CD14-positive monocyte (primary cell): Measurements from ENCODE around the gene SFXN4. TPM values are rescaled to one million over a fixed set of nuclear protein-coding genes. Genes with fewer than 3 reads are reported as not detected.

ENCODE experiments used
- DNase-seq, 3 donors: peaks; one replicate each; pipeline ENCODE4 v3.0.0-alpha.2; 2011 to 2022
- H2AFZ ChIP-seq: 2 replicates; pipeline ENCODE4 v1.6.0; 2012; ENCODE audit warnings: mild to moderate bottlenecking, low read depth, low read length, inconsistent platforms; ENCODE audit not compliant: insufficient read depth, poor library complexity, severe bottlenecking
- H3K27ac ChIP-seq, 2 donors: 1 replicate in 1 of 2; 2 replicates in 1 of 2; pipeline ENCODE4 v1.5.1; 2012 to 2013; ENCODE audit warnings: low read length in 2 of 2, control low read depth in 1 of 2, inconsistent platforms in 1 of 2, low read depth in 1 of 2, mild to moderate bottlenecking in 1 of 2
- H3K27me3 ChIP-seq, 2 donors: one replicate each; pipeline versions ENCODE4 v1.6.0 to v1.6.1; 2011 to 2013; ENCODE audit warnings: low read length in 2 of 2; ENCODE audit not compliant: control insufficient read depth in 2 of 2, insufficient read depth in 2 of 2
- H3K36me3 ChIP-seq, 2 donors: replicated peaks in 1 of 2; 1 replicate in 1 of 2; 2 replicates in 1 of 2; pipeline versions ENCODE4 v1.5.1 to v1.6.1; 2012 to 2013; ENCODE audit warnings: low read length in 2 of 2, control low read depth in 1 of 2, inconsistent platforms in 1 of 2, mild to moderate bottlenecking in 1 of 2; ENCODE audit not compliant: insufficient read depth in 2 of 2, control insufficient read depth in 1 of 2
- H3K4me1 ChIP-seq, 2 donors: 1 replicate in 1 of 2; 2 replicates in 1 of 2; pipeline versions ENCODE4 v1.5.1 to v1.6.1; 2012 to 2013; ENCODE audit warnings: low read length in 2 of 2, control low read depth in 1 of 2, inconsistent platforms in 1 of 2, mild to moderate bottlenecking in 1 of 2, moderate library complexity in 1 of 2; ENCODE audit not compliant: insufficient read depth in 2 of 2, control insufficient read depth in 1 of 2
- H3K4me2 ChIP-seq: replicated peaks from 2 replicates; pipeline ENCODE3; 2012; ENCODE audit warnings: low read length, moderate library complexity, mild to moderate bottlenecking; ENCODE audit not compliant: poor library complexity, severe bottlenecking; ENCODE audit errors: extremely low read depth
- H3K4me3 ChIP-seq, 3 experiments: fragments of 200-600 bp in 1 of 3; sonication (generic) in 1 of 3; replicated peaks in 1 of 3; 1 replicate in 2 of 3; 2 replicates in 1 of 3; pipeline ENCODE4 v1.5.1; 2011 to 2013; ENCODE audit warnings: low read length in 3 of 3, mild to moderate bottlenecking in 3 of 3, control low read depth in 2 of 3, low read depth in 2 of 3, inconsistent platforms in 1 of 3, moderate library complexity in 1 of 3
- H3K79me2 ChIP-seq: 2 replicates; pipeline ENCODE4 v1.6.0; 2012; ENCODE audit warnings: mild to moderate bottlenecking, control low read depth, inconsistent platforms, low read length, moderate library complexity; ENCODE audit not compliant: insufficient read depth
- H3K9ac ChIP-seq: 2 replicates; pipeline ENCODE4 v1.6.0; 2017; ENCODE audit warnings: low read length, mild to moderate bottlenecking; ENCODE audit not compliant: insufficient read depth, poor library complexity, severe bottlenecking
- H3K9me3 ChIP-seq, 2 donors: replicated peaks in 1 of 2; 1 replicate in 1 of 2; 2 replicates in 1 of 2; pipeline versions ENCODE4 v1.5.1 to v1.6.1; 2012 to 2013; ENCODE audit warnings: low read length in 2 of 2, control low read depth in 1 of 2; ENCODE audit not compliant: control insufficient read depth in 1 of 2, insufficient read depth in 1 of 2
- H4K20me1 ChIP-seq: 2 replicates; pipeline ENCODE4 v1.6.0; 2012; ENCODE audit warnings: mild to moderate bottlenecking, low read length, control low read depth, moderate library complexity; ENCODE audit not compliant: insufficient read depth
- H3K27ac Mint-ChIP-seq, 7 donors: one replicate each; pipeline ENCODE4 v1.8.0; 2020; ENCODE audit warnings: mild to moderate bottlenecking in 7 of 7, mixed read lengths in 7 of 7, moderate library complexity in 6 of 7, inconsistent platforms in 2 of 7
- H3K27me3 Mint-ChIP-seq, 3 donors: one replicate each; pipeline ENCODE4 v1.8.0; 2021 to 2022; ENCODE audit warnings: low read depth in 3 of 3, mild to moderate bottlenecking in 3 of 3, mixed read lengths in 3 of 3, moderate library complexity in 3 of 3, inconsistent platforms in 1 of 3
- H3K36me3 Mint-ChIP-seq, 2 donors: one replicate each; pipeline ENCODE4 v1.8.0; 2020; ENCODE audit warnings: mixed read lengths in 2 of 2, inconsistent platforms in 1 of 2, mild to moderate bottlenecking in 1 of 2
- H3K4me1 Mint-ChIP-seq: one replicate; pipeline ENCODE4 v1.8.0; 2020; ENCODE audit warnings: mild to moderate bottlenecking, mixed read lengths
- H3K4me3 Mint-ChIP-seq, 2 donors: one replicate each; pipeline ENCODE4 v1.8.0; 2020; ENCODE audit warnings: mild to moderate bottlenecking in 2 of 2, mixed read lengths in 2 of 2, moderate library complexity in 1 of 2
- H3K9me3 Mint-ChIP-seq, 7 donors: one replicate each; pipeline ENCODE4 v1.8.0; 2020 to 2022; ENCODE audit warnings: mixed read lengths in 7 of 7, mild to moderate bottlenecking in 6 of 7, moderate library complexity in 6 of 7, inconsistent platforms in 2 of 7
- CTCF ChIP-seq: fragments of 200-600 bp; IDR thresholded peaks from one replicate; pipeline ENCODE4 v1.8.0; 2022; ENCODE audit warnings: antibody characterized with exemption, mild to moderate bottlenecking
- WGBS: methylation state at CpG from one replicate; pipeline ENCODE4 v1.1.5; 2013; ENCODE audit warnings: missing lambda C conversion rate; ENCODE audit not compliant: insufficient coverage; 5-methylcytosine and 5-hydroxymethylcytosine counted together
- intact Hi-C, 2 donors: fragments of 100-400 bp; cut with micrococcal nuclease; formaldehyde crosslinking; loops; one replicate each; pipeline versions ENCODE4 v1.15.0 to v1.15.1; 2023
- polyA plus RNA-seq, 3 donors: library from polyadenylated mRNA; depleted of rRNA in 1 of 3; unstranded in 2 of 3; stranded (reverse) in 1 of 3; fragments of 300-500 nt in 2 of 3; fragments of >200 nt in 1 of 3; fragmentation: Illumina TruSeq in 2 of 3; gene quantifications; 1 replicate in 2 of 3; 2 replicates in 1 of 3; pipeline ENCODE4 v1.2.3, GENCODE V29; 2012 to 2021

The SFXN4 gene
- polyA plus RNA-seq, 3 donors = 8.3 to 20.4 (median 18.3) TPM

GRCh38 chr10:119105155-119105554, 60.4 kb downstream of the SFXN4 start:
- no CpG with 5 or more reads among the region's 12 CpGs for WGBS
- H4K20me1 ChIP-seq = no peaks in the 10 kb centered on the region
- intact Hi-C loops = no loop called here
- peak overlapping the region; percentile 80 to 95 (median 90) for H3K4me3 ChIP-seq
- H3K9ac ChIP-seq = no peak overlapping the region
- H3K9me3 ChIP-seq = no peaks in the 10 kb centered on the region
- no peak for DNase-seq
- H3K4me1 ChIP-seq = peaks cover 60 to 64% of the 10 kb centered on the region in 2 donors
- peak overlapping the region; percentile 82 for H3K4me2 ChIP-seq
- Mint-ChIP-seq H3K27ac (peak overlapping the region in 5 of 7 donors; percentile 67 to 91 (median 77)), H3K9me3 (peaks cover 0 to 3% (median 2%) of the 10 kb centered on the region in 7 donors), H3K36me3 (peaks cover 12 to 28% of the 10 kb centered on the region in 2 donors), H3K4me1 (peaks cover 50% of the 10 kb centered on the region), H3K27me3 (peaks cover 0 to 5% (median 1%) of the 10 kb centered on the region in 3 donors), H3K4me3 (peak overlapping the region; percentile 80 to 87)
- H3K36me3 ChIP-seq = peaks cover 11 to 14% of the 10 kb centered on the region in 2 donors
- no peak for TF ChIP-seq CTCF
- H3K79me2 ChIP-seq = peaks cover 46% of the 10 kb centered on the region
- H3K27me3 ChIP-seq = no peaks in the 10 kb centered on the region
- peak overlapping the region in 1 of 2 donors; percentile 83 for H3K27ac ChIP-seq
- H2AFZ ChIP-seq = no peak overlapping the region

GRCh38 chr10:119104654-119105015, 60.9 kb downstream of the SFXN4 start:
- intact Hi-C loops = no loop called here
- peaks cover 50% of the 10 kb centered on the region for H3K4me1 Mint-ChIP-seq
- peaks cover 41% of the 10 kb centered on the region for H3K79me2 ChIP-seq
- peak in 1 of 3 donors; percentile 10 for DNase-seq
- H3K27ac Mint-ChIP-seq = peak overlapping the region in 6 of 7 donors; percentile 59 to 91 (median 76)
- H3K4me3 ChIP-seq = peak overlapping the region; percentile 80 to 95 (median 90)
- no peaks in the 10 kb centered on the region for H3K9me3 ChIP-seq
- H3K36me3 ChIP-seq = peaks cover 6 to 10% of the 10 kb centered on the region in 2 donors
- H3K36me3 Mint-ChIP-seq = peaks cover 7 to 23% of the 10 kb centered on the region in 2 donors
- no peaks in the 10 kb centered on the region for H4K20me1 ChIP-seq
- peak overlapping the region; percentile 75 for H3K9ac ChIP-seq
- WGBS = 0% methylated on average over 16 of the region's 22 CpGs
- peak overlapping the region; percentile 67 to 83 for H3K27ac ChIP-seq
- no peaks in the 10 kb centered on the region for H3K27me3 ChIP-seq
- H3K4me1 ChIP-seq = peaks cover 63 to 64% of the 10 kb centered on the region in 2 donors
- H3K27me3 Mint-ChIP-seq = peaks cover 0 to 5% (median 1%) of the 10 kb centered on the region in 3 donors
- peak overlapping the region; percentile 80 to 87 for H3K4me3 Mint-ChIP-seq
- TF ChIP-seq CTCF = no peak
- peak overlapping the region; percentile 82 for H3K4me2 ChIP-seq
- peaks cover 0 to 3% (median 2%) of the 10 kb centered on the region in 7 donors for H3K9me3 Mint-ChIP-seq
- H2AFZ ChIP-seq = peak overlapping the region; percentile 79
